ENCODE measurements around the gene KRABD2.
"Not testable (repeated sequence)": the region's sequence is repeated elsewhere in the genome, so short reads cannot be mapped to it uniquely, and the experiment has no call there.

Gene KRABD2

GRCh38 chr17:8376271-8377067 is at the start of gene KRABD2:
Gene KRABD2, minus strand, starts transcription at chr17:8376704.
- DNase-seq (ENCODE audit: low spot score) = peak; percentile 97

DNA sequence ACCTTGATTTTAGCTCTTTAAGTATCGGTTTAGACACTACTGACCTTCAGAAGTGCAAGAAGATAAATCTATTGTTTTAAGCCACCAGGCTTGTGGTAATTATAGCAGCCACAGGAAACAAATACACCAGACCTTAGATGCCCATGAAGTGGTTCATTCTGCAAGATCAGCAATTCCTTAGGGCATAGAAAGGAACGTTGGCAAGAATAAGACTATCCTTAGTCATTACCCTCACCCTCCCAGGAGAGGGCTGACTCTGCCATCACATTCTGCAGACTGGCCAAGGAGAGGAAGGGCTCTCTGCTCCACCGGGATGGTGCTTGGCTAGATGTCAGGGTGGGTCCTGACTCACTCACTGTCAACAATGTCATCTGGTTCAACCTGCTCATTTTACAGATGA is 45.1 kb upstream of the KRABD2 start:
- DNase-seq (ENCODE audit: low spot score) = no peak

DNA sequence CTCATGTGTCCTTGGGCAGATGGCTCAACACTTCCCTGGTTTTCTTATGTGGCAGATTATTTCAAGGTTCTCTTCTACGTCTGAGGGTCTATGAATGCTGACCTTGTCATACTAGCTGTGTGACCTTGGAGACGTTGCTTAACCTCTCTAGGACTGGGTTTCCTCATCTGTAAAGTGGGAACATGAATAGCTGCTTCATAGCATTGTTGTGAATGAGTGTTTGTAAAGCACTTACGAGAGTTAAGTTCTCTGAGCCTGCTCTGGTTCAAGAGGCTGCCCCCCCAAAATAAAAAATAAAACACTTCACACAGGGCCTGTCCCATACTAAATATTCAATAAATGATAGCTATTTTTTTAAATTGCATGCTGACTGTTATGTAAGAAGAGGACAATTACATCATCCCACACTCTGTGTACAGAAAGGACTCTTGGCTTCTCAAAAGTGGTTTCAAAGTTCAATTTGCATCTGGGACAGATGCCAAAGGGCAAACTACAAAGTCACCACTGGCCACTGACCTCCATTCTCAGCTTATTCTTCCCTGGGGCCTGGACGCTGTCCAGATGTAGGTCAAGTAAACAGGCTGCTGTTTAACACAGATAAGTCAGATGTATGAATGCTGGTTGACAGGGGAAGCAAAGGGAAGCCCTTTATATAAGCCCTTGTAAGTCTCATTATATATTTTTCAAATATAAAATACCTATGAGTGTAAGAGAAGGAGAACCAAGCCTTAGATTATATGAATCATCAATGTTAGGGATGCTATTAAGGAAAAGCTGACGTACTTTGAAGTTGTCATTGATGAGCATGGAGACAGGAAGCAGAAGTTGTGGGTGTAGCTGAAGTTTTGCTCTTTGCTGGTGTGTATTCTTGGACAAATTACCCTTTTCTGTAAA is 43.8 kb upstream of the KRABD2 start:
- peak; percentile 37 for DNase-seq (ENCODE audit: low spot score)

DNA sequence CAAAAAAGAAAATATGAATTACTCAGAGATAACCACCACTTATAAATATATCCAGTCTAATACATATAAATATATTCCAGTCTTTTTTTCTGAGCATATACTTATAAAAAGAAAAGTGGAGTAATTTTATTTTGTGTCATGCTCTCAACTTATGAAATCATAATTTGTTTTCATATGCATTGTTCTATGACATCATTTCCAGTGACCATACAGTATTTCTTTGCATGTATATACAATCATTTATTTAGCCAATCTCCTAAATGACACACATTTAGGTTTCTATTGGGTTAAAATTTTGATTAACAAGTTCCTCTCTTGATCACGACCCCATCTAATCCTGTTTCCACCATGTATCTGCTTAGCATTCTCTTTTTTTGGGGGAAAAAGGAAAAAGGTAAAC is 42.8 kb upstream of the KRABD2 start:
- no peak for DNase-seq (ENCODE audit: low spot score)

GRCh38 chr17:8418471-8418870 is 42.0 kb upstream of the KRABD2 start:
- no peak for DNase-seq (ENCODE audit: low spot score)

DNA sequence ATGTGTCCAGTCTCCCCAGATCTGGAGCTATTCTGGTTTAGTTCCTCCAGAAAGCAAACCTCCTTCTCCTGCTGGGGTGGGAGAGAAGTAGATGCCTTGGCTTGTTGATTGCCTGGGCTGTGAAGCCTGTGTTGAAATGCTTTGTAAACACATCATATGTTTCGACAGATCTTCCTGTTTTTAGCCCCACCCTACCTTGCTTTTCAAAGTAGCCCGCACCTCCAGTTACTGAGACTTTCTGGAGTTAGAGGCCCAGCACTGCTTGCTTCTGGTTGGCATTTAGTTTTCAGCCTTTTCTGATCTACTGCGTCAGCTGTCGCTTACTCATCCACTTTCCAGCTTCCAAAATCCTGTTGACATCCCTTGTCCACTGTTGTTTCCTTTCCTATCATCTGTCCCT is 41.3 kb upstream of the KRABD2 start:
- no peak for DNase-seq (ENCODE audit: low spot score)

- no peak for DNase-seq (ENCODE audit: low spot score)
Observed at GRCh38 chr17:8413938-8414337, 37.4 kb upstream of the KRABD2 start.

- DNase-seq (ENCODE audit: low spot score) = no peak
Observed at GRCh38 chr17:8413328-8413727, 36.8 kb upstream of the KRABD2 start.

DNA sequence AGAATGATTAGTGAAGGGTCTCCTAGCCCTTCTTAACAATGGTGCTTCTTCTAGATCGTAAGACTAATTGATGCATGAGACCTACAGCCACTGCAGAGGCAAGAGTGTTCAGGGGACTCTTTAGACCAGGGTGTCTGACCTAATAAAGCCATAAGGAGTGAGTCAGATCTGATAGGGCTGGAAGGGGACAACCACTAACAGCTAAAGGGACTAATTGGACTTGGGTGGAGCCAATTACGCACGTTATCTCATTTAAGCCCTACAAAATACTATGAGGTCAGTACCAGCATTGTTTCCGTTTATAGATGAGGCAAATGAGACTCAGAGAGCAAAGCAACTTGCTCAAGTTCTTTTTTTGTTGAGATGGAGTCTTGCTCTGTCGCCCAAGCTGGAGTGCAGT is 35.6 kb upstream of the KRABD2 start:
- DNase-seq (ENCODE audit: low spot score) = no peak

- DNase-seq (ENCODE audit: low spot score) = no peak
Observed at GRCh38 chr17:8410883-8411238, 34.4 kb upstream of the KRABD2 start.

GRCh38 chr17:8409966-8410882 is 33.7 kb upstream of the KRABD2 start:
- peak; percentile 85 for DNase-seq (ENCODE audit: low spot score)

- DNase-seq (ENCODE audit: low spot score) = no peak
Observed at GRCh38 chr17:8408371-8408770, 31.9 kb upstream of the KRABD2 start.

DNA sequence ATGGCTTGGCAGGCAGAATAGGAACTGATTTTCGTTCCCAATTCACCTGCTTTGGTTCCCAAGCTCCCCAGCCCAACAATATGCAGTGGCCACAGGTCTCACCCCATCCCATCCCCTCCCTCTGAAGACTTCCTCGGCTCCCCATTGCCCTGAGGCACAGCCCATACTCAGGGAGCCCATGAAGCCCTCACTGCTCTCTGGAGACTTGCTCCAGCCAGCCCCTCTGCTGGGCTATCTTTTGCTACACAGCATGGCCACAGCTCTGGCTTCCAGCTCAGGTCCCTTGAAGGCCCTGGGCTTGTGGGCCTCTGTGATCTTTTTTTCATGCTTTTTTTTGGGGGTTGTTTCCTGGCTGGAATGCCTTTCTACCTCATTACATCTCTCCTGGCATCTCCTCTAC is 29.7 kb upstream of the KRABD2 start:
- no peak for DNase-seq (ENCODE audit: low spot score)

- no peak for DNase-seq (ENCODE audit: low spot score)
Observed at GRCh38 chr17:8405499-8406016, 29.1 kb upstream of the KRABD2 start.

DNA sequence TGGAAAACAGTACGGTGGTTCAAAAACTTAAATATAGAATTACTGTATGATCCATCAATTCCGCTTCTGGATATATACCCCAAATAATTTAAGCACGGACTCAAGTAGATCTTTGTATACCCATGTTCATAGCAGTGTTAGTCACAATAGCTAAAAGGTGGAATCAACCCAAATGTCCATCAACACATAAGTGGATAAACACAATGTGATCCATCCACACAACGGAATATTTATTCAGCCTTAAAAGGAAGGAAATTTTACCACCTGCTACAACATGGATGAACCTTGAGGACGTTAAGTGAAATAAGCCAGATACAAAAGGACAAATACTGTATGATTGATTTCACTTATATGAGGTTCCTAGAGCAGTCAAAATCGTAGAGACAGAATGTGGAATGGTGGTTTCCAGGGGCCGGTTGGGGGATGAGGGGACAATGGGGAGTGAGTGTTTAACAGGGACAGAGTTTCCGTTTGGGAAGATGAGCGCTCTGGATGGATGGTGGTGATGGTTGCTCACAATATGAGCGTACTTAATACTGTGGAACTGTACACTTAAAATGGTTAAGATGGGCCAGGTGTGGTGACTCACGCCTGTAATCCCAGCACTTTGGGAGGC is 26.5 kb upstream of the KRABD2 start:
- no peak for DNase-seq (ENCODE audit: low spot score)

GRCh38 chr17:8401107-8401506 is 24.6 kb upstream of the KRABD2 start:
- no peak for DNase-seq (ENCODE audit: low spot score)

GRCh38 chr17:8398980-8399379 is 22.5 kb upstream of the KRABD2 start:
- DNase-seq (ENCODE audit: low spot score) = no peak

- no peak for DNase-seq (ENCODE audit: low spot score)
Observed at GRCh38 chr17:8397636-8398035, 21.1 kb upstream of the KRABD2 start, which contains the start of gene RNF222. Gene RNF222, minus strand, starts transcription at chr17:8397827. Its CDS starts 4,366 bp downstream, at chr17:8393461.

DNA sequence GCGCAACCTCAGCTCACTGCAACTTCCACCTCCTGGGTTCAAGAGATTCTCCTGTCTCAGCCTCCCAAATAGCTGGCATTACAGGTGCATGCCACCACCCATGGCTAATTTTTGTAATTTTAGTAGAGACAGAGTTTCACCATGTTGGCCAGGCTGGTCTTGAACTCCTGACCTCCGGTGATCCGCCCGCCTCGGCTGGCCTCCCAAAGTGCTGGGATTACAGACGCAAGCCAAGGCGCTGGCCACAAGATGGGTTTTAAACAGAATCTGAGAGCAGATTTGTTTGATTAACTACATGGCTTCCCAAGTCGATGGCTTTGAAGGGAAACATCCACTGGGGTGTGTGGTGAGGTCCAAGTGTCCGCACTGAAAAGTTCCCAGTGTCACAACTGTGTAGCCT is 18.0 kb upstream of the KRABD2 start:
- not testable (repeated sequence) for DNase-seq (ENCODE audit: low spot score)

GRCh38 chr17:8393470-8394231 is 17.1 kb upstream of the KRABD2 start:
- DNase-seq (ENCODE audit: low spot score) = no peak
